GM12874 (cell line): ENCODE measurements around the gene PDE11A.

Experiments
- CTCF ChIP-seq: IDR thresholded peaks from 2 replicates; pipeline ENCODE4 v1.5.1; 2011; ENCODE audit warnings: low read depth, mild to moderate bottlenecking, control low read depth, low read length, moderate library complexity; ENCODE audit not compliant: insufficient read depth

The PDE11A gene

GRCh38 chr2:177972123-177972522 is 100.5 kb downstream of the PDE11A start:
- no peak for TF ChIP-seq CTCF

GRCh38 chr2:177970670-177971454 is 101.7 kb downstream of the PDE11A start:
- no peak for TF ChIP-seq CTCF

GRCh38 chr2:177964892-177965291 is 107.7 kb downstream of the PDE11A start:
- TF ChIP-seq CTCF: no peak

- TF ChIP-seq CTCF: no peak
These were observed 120.4 kb downstream of the PDE11A start for GRCh38 chr2:177952151-177952550.

GRCh38 chr2:177942731-177943130 is 129.8 kb downstream of the PDE11A start:
- TF ChIP-seq CTCF: no peak

- no peak for TF ChIP-seq CTCF
These were observed 133.4 kb downstream of the PDE11A start for GRCh38 chr2:177939211-177939610.

- no peak for TF ChIP-seq CTCF
These were observed 141.7 kb downstream of the PDE11A start for GRCh38 chr2:177930916-177931315.
